GM23248 (cell line): ENCODE measurements around the gene SPATA7.

ENCODE experiments used
- EZH2 ChIP-seq: fragments of 200-600 bp; sonication (generic); IDR thresholded peaks from 2 replicates; pipeline ENCODE4 v1.6.1; 2018; ENCODE audit warnings: antibody characterized with exemption, mild to moderate bottlenecking; ENCODE audit not compliant: insufficient read depth, poor library complexity, severe bottlenecking
- EZH2phosphoT487 ChIP-seq: fragments of 200-600 bp; sonication (generic); IDR thresholded peaks from 2 replicates; pipeline ENCODE4 v1.6.1; 2018; ENCODE audit warnings: antibody characterized with exemption, moderate library complexity, mild to moderate bottlenecking, low read depth; ENCODE audit not compliant: insufficient read depth

GRCh38 chr14:88348546-88348945 lies 36.9 kb upstream of the SPATA7 start:
- TF ChIP-seq EZH2 (no peak), EZH2phosphoT487 (no peak)
